GM10248 (cell line): ENCODE data around the gene TNFSF11.

Experiments used
- CTCF ChIA-PET: fragments of 300-600 bp; sonication (Branson Sonifier 250); formaldehyde crosslinking; extraction: SDS; loops from one replicate; lab custom pipeline; 2021; ENCODE audit warnings: antibody characterized with exemption; lab: Yijun Ruan, JAX
- POLR2A ChIA-PET: fragments of 350-650 bp; sonication (Branson Sonifier 250); formaldehyde crosslinking; extraction: SDS; loops from one replicate; lab custom pipeline; 2020; ENCODE audit warnings: antibody characterized with exemption; lab: Yijun Ruan, JAX
- DNase-seq: peaks from one replicate; pipeline ENCODE4 v3.0.0; 2012; ENCODE audit errors: extremely low spot score
- CTCF ChIP-seq: IDR thresholded peaks from 2 replicates; pipeline ENCODE4 v1.5.1; 2012; ENCODE audit warnings: mild to moderate bottlenecking, low read depth; ENCODE audit errors: extremely low read depth, missing control alignments, control extremely low read depth

The TNFSF11 gene

DNA sequence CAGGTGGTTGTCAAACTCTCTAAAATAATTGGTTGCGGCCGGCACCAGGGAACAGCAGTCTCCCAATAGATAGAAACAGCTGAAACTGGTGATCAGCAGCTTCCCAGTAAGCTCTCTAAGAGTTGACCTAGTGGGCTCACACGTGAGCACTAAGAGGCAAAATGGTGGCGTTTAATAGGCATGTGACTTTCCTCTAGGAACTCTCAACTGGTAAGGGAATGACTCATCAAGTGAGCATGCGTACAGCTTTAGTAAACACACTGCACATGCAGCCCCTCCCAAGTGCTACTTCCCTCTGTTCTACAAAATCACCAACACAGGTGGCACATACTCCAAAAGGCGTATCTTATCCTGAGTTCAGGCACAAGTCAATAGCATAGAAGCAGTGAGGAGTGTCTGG lies 41.7 kb downstream of the TNFSF11 start:
- TF ChIP-seq CTCF, result no peak
- POLR2A ChIA-PET, result no interaction called here
- no peak for DNase-seq
- CTCF ChIA-PET, result interaction anchor here (1.0 kb wide), 1 partner anchor 1188 kb away, joined by 3 read pairs; no protein-coding TSS in a partner anchor

- TF ChIP-seq CTCF, result no peak
- POLR2A ChIA-PET, result no interaction called here
- CTCF ChIA-PET, result interaction anchor here (1.5 kb wide), 1 partner anchor 22 kb away, joined by 4 read pairs; no protein-coding TSS in a partner anchor
- DNase-seq, result no peak
Measured at GRCh38 chr13:42617221-42617620, 43.3 kb downstream of the TNFSF11 start.

GRCh38 chr13:42623916-42624315 lies 50.0 kb downstream of the TNFSF11 start:
- DNase-seq, result no peak
- TF ChIP-seq CTCF, result no peak
- POLR2A ChIA-PET, result no interaction called here
- CTCF ChIA-PET, result no interaction called here

DNA sequence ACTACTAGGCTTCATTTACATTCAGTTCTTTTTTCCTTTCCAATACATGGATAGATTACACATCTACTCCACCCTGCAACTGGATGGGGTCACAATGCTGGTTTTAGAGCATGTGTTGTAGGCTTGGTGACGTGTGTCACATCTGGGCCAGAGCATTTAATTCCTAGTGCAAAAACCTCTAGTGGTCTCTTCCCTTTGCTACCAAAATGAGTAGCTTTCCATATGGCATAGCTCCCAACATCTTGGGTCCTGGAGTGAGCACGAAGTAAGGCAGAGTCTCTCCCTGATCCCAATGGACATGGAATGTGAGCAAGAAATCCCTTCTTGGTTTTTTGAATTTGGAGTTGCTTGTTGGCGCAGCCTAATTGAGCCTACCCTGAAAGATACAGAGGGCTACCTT lies 51.7 kb downstream of the TNFSF11 start:
- no peak for DNase-seq
- CTCF ChIA-PET, result interaction anchor here (1.0 to 1.1 kb wide), 2 partner anchors 28 to 30 kb away, joined by 3 read pairs; no protein-coding TSS in a partner anchor
- POLR2A ChIA-PET, result no interaction called here
- no peak for TF ChIP-seq CTCF

GRCh38 chr13:42626176-42626860 lies 52.4 kb downstream of the TNFSF11 start:
- DNase-seq, result no peak
- POLR2A ChIA-PET, result no interaction called here
- CTCF ChIA-PET, result interaction anchor here (1.0 to 1.1 kb wide), 2 partner anchors 29 to 31 kb away, joined by 3 read pairs; no protein-coding TSS in a partner anchor
- TF ChIP-seq CTCF, result no peak

GRCh38 chr13:42628666-42629065 lies 54.7 kb downstream of the TNFSF11 start:
- TF ChIP-seq CTCF, result no peak
- ChIA-PET CTCF (interaction anchor here (0.9 kb wide), 1 partner anchor 34 kb away, joined by 4 read pairs; no protein-coding TSS in a partner anchor), POLR2A (no interaction called here)
- DNase-seq, result no peak

- ChIA-PET CTCF (interaction anchor here (1.2 kb wide), 1 partner anchor 15 kb away, joined by 3 read pairs; no protein-coding TSS in a partner anchor), POLR2A (no interaction called here)
- no peak for TF ChIP-seq CTCF
- no peak for DNase-seq
Measured at GRCh38 chr13:42631181-42631580, 57.2 kb downstream of the TNFSF11 start.
